ENCODE measurements around the gene PRUNE1.

- no peak for TF ChIP-seq YY1 (IDR thresholded peaks at IDR 0.05; ENCODE audit: insufficient read depth, insufficient read length)
- TF ChIP-seq SUZ12 (IDR thresholded peaks at IDR 0.05; ENCODE audit: extremely low read depth, insufficient read depth, insufficient read length) = no peak
These were observed 50.4 kb downstream of the PRUNE1 start for GRCh38 chr1:151058692-151059091.
